Ovary (tissue), 9 donors: Measurements from ENCODE around the gene CENPF. TPM values are rescaled to one million over a fixed set of nuclear protein-coding genes. Genes with fewer than 3 reads are reported as not detected.

Source experiments
- DNase-seq, 5 donors: peaks; one replicate each; pipeline ENCODE4 v3.0.0-alpha.2; 2019 to 2020
- H3K27ac ChIP-seq, 2 donors: fragments of 200-600 bp; one replicate each; pipeline versions ENCODE4 v1.5.1 to v1.8.0; 2019 to 2022
- H3K27me3 ChIP-seq: fragments of 200-600 bp; one replicate; pipeline ENCODE4 v1.8.0; 2022
- H3K36me3 ChIP-seq: fragments of 200-600 bp; sonication (generic); one replicate; pipeline ENCODE4 v1.5.1; 2019
- H3K4me1 ChIP-seq: one replicate; pipeline ENCODE4 v1.8.1; 2013; ENCODE audit warnings: mild to moderate bottlenecking, moderate library complexity; ENCODE audit not compliant: insufficient read depth
- H3K4me3 ChIP-seq: fragments of 200-600 bp; sonication (generic); one replicate; pipeline ENCODE4 v1.5.1; 2017
- H3K9me3 ChIP-seq, 2 donors: fragments of 200-600 bp in 1 of 2; sonication (generic) in 1 of 2; one replicate each; pipeline versions ENCODE4 v1.5.1 to v1.8.1; 2013 to 2019; ENCODE audit warnings: mild to moderate bottlenecking in 1 of 2, moderate library complexity in 1 of 2
- EP300 ChIP-seq: sonication (generic); formaldehyde crosslinking; IDR thresholded peaks from one replicate; pipeline ENCODE4 v1.6.1; 2017; ENCODE audit warnings: antibody characterized with exemption
- POLR2A ChIP-seq: fragments of 450-650 bp; IDR thresholded peaks from one replicate; pipeline ENCODE4 v1.6.1; 2017; ENCODE audit warnings: antibody characterized with exemption, mild to moderate bottlenecking, moderate library complexity
- WGBS, 3 donors: extraction: QIAGEN DNeasy Blood & Tissue Kit in 1 of 3; methylation state at CpG; one replicate each; pipeline versions ENCODE4 v1.1.5 to v1.1.7; 2013 to 2017; 5-methylcytosine and 5-hydroxymethylcytosine counted together
- intact Hi-C, 4 donors: fragments of 100-400 bp; cut with DNase I; formaldehyde crosslinking; loops; one replicate each; pipeline versions ENCODE4 v1.11.0 to v1.15.1; 2022 to 2023
- polyA plus RNA-seq, 2 donors: library from polyadenylated mRNA; stranded (reverse); fragments of 200-250 nt in 1 of 2; fragments of 350-450 nt in 1 of 2; fragmentation: Illumina TruSeq in 1 of 2; extraction: RNeasy Lipid Tissue Mini Kit (QIAGEN cat#74804) in 1 of 2; gene quantifications; one replicate each; pipeline ENCODE4 v1.2.3, GENCODE V29; 2013 to 2014
- total RNA-seq, 7 donors: library from RNA; depleted of rRNA in 2 of 7; stranded (reverse); fragments of >200 nt in 2 of 7; fragmentation: NEBNext Ultra II Directional in 3 of 7; extraction: Animal tissue kit (Norgen Biotek cat#: 25700) in 3 of 7; gene quantifications; one replicate each; pipeline versions ENCODE4 v1.1.0 to v1.2.4, GENCODE V29; 2016 to 2023
- TF ChIP-seq, protein P1 (sequence below), 3 donors: fragments of 450-650 bp in 2 of 3; fragments of 200-600 bp in 1 of 3; IDR thresholded peaks; one replicate each; pipeline versions ENCODE4 v1.5.1 to v1.8.0; 2016 to 2022; ENCODE audit warnings: antibody characterized with exemption in 3 of 3, mild to moderate bottlenecking in 1 of 3
- donor health status: DM: no; HTN: no; CAD: no; lungs with moderate emphysema.
- donor health status: DM: no; HTN: no; CAD: no.
- donor health status: Bipolar disorder and iron deficiency.
- donor health status: DM: yes; HTN: yes; CAD: no.
- donor health status: DM: no; HTN: no; CAD: no.
- donor health status: DM: yes; HTN: yes; CAD: no.

CENPF gene
- total and polyA plus RNA-seq, 9 donors: 0.45 to 2.6 (median 1.4) TPM

DNA sequence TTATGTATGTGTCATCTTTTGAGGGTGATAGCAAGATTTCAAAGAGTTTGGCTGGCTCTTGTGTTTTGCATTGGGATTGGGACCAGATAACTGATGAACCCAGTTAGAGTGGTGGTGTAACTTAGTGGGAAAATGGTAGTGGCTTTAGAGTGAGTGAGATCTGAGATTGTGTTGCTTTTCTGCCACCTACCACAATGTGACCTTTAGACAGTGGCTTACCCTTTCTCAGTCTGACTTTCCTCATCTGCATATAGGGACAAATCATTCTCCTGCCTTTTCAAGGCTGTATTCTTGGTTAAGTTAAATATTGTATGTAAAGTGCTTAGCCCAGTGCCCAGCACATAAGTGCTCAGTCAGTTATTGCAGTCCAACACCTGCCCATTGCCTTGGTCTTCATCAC, 31.3 kb downstream of the CENPF start:
- Histone ChIP-seq H3K36me3 (no peaks in the 10 kb centered on the region), H3K9me3 (no peaks in the 10 kb centered on the region), H3K4me3 (no peak overlapping the region), H3K4me1 (no peaks in the 10 kb centered on the region), H3K27me3 (no peaks in the 10 kb centered on the region), H3K27ac (no peak overlapping the region)
- no peak for DNase-seq
- TF ChIP-seq EP300: no peak
- TF ChIP-seq, protein P1, sequence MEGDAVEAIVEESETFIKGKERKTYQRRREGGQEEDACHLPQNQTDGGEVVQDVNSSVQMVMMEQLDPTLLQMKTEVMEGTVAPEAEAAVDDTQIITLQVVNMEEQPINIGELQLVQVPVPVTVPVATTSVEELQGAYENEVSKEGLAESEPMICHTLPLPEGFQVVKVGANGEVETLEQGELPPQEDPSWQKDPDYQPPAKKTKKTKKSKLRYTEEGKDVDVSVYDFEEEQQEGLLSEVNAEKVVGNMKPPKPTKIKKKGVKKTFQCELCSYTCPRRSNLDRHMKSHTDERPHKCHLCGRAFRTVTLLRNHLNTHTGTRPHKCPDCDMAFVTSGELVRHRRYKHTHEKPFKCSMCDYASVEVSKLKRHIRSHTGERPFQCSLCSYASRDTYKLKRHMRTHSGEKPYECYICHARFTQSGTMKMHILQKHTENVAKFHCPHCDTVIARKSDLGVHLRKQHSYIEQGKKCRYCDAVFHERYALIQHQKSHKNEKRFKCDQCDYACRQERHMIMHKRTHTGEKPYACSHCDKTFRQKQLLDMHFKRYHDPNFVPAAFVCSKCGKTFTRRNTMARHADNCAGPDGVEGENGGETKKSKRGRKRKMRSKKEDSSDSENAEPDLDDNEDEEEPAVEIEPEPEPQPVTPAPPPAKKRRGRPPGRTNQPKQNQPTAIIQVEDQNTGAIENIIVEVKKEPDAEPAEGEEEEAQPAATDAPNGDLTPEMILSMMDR (IDR thresholded peaks at IDR 0.05): no peak
- no peak for TF ChIP-seq POLR2A
- intact Hi-C loops: no loop called here

DNA sequence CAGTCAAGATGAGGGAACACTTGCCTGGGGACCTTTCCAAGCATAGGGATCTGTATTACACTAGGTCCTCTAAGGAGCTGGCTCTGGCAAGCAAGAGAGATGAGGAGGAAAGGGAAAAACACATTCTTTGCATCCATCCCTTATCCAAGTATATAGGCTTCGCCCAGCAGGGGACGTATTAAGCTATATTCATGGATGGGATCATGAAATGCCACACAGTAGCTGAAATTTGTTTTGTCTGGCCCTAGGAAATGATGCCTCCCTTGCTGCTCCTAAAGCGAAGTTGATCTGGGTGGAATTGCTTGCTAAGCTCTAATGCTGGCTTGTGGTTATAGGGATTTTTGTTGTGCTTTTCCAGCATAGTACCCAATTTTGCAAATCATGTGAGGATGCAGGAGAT, 32.1 kb downstream of the CENPF start:
- no peak overlapping the region for H3K27ac ChIP-seq
- no peaks in the 10 kb centered on the region for H3K4me1 ChIP-seq
- 92 to 97% (median 96%) methylated on average over 3 of the region's 3 CpGs for WGBS, 3 donors
- intact Hi-C loops: no loop called here
- H3K9me3 ChIP-seq: no peaks in the 10 kb centered on the region
- no peaks in the 10 kb centered on the region for H3K27me3 ChIP-seq
- TF ChIP-seq, protein P1 (IDR thresholded peaks at IDR 0.05): no peak
- TF ChIP-seq EP300 (no peak), POLR2A (no peak)
- no peaks in the 10 kb centered on the region for H3K36me3 ChIP-seq
- no peak for DNase-seq
- no peak overlapping the region for H3K4me3 ChIP-seq

DNA sequence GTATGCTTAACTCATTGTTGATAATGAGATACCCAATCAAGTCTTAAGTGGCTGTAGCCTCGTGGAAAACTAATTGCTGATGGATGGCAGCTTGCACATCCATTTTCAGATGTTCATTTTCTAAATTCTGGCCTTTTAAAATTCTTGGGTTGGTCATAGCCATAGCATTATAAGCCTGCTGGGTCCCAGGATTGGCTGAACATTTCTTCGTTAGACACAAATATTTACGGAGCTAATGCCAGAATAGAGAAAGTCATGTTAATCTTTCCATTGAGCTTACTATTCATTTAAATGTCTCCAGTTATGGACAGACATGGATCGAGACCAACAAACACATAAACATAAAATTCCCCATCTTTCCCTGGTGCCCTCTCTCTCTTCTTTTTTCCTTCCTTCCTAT, 32.5 kb downstream of the CENPF start:
- H3K36me3 ChIP-seq: no peaks in the 10 kb centered on the region
- H3K4me3 ChIP-seq: no peak overlapping the region
- H3K9me3 ChIP-seq: no peaks in the 10 kb centered on the region
- H3K4me1 ChIP-seq: no peaks in the 10 kb centered on the region
- H3K27ac ChIP-seq: no peak overlapping the region
- TF ChIP-seq EP300 (no peak), POLR2A (no peak)
- TF ChIP-seq, protein P1 (IDR thresholded peaks at IDR 0.05): no peak
- WGBS, 3 donors: 90 to 96% (median 90%) methylated on average over 4 of the region's 4 CpGs
- intact Hi-C loops: no loop called here
- no peak for DNase-seq
- no peaks in the 10 kb centered on the region for H3K27me3 ChIP-seq

DNA sequence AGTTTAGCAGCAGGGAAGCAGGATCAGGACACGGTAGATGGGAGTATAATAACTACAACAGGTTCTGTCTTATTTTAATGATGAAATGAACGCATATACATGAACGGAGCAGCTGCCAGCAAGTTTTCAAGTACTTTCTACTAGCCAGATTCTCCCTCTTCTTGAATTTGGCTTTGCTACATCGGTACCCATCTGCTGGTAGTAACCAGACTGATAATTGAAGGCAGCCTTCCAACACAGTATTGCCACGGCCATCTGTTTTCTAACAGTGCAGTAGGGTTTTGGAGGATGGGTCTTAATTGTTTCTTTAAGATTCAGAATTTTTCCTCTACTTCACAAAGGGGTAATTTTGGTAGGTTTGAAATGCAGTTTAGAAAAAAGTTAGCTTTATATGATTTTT, 33.4 kb downstream of the CENPF start:
- no peak overlapping the region for H3K4me3 ChIP-seq
- no peak for DNase-seq
- H3K36me3 ChIP-seq: no peaks in the 10 kb centered on the region
- WGBS, 3 donors: 85 to 91% (median 88%) methylated on average over 5 of the region's 5 CpGs
- no peaks in the 10 kb centered on the region for H3K9me3 ChIP-seq
- H3K27ac ChIP-seq: no peak overlapping the region
- TF ChIP-seq POLR2A (no peak), EP300 (no peak)
- TF ChIP-seq, protein P1 (IDR thresholded peaks at IDR 0.05): no peak
- no peaks in the 10 kb centered on the region for H3K27me3 ChIP-seq
- intact Hi-C loops: no loop called here
- H3K4me1 ChIP-seq: no peaks in the 10 kb centered on the region

DNA sequence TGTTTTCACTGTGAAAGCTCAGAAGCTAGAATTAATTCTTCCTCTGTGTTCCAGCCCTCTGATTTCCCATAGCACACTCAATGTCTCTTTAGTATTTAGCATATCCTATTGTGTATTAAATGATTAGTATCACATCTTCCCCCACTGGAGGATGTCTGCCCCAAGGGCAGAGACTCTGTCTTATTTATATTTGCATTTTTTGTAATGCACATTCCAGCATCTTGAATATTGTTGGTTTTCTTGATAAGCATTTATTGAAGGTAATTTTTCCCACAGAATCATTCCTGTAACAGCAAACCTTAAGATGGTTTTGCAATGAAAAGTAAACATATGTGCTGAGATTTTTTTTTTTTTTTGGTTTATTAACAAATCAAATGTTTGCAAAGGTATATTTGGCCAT, 34.1 kb downstream of the CENPF start:
- no peaks in the 10 kb centered on the region for H3K9me3 ChIP-seq
- no peak for TF ChIP-seq EP300
- TF ChIP-seq, protein P1 (IDR thresholded peaks at IDR 0.05): no peak
- no peak for TF ChIP-seq POLR2A
- no peak for DNase-seq
- H3K4me1 ChIP-seq: no peaks in the 10 kb centered on the region
- H3K27ac ChIP-seq: no peak overlapping the region
- H3K36me3 ChIP-seq: no peaks in the 10 kb centered on the region
- intact Hi-C loops: no loop called here
- no peak overlapping the region for H3K4me3 ChIP-seq
- H3K27me3 ChIP-seq: no peaks in the 10 kb centered on the region
